IMR-90 (cell line): ENCODE data around the gene ADGB. TPM values are rescaled to one million over a fixed set of nuclear protein-coding genes. Genes with fewer than 3 reads are reported as not detected.

Experiments
- ATAC-seq: fragments of 200-7000 bp; cut with Tn5 transposase; 2 replicates; pipeline ENCODE4 v1.9.1; 2020; ENCODE audit warnings: low read depth, mild to moderate bottlenecking, moderate library complexity
- BruUV-seq: library from RNA; stranded (reverse); fragments of 400-500 nt; replicated peaks from 2 replicates; lab custom pipeline; 2021; lab: Mats Ljungman, UMichigan
- CTCF ChIA-PET: fragments of 300-600 bp; formaldehyde crosslinking; extraction: SDS; loops from one replicate; lab custom pipeline; 2021; ENCODE audit warnings: antibody characterized with exemption; lab: Yijun Ruan, JAX
- POLR2A ChIA-PET: fragments of 300-600 bp; sonication (Branson Sonifier 250); formaldehyde crosslinking; loops from one replicate; lab custom pipeline; 2022; ENCODE audit warnings: antibody characterized with exemption; ENCODE audit not compliant: unreplicated experiment; lab: Charles Lee
- DNase-seq: peaks from one replicate; pipeline ENCODE4 v3.0.0; 2013
- H2AFZ ChIP-seq: replicated peaks from 2 replicates; pipeline ENCODE3; 2013; ENCODE audit warnings: low read length, mild to moderate bottlenecking; ENCODE audit not compliant: poor library complexity
- H2AK5ac ChIP-seq: 2 replicates; pipeline ENCODE4 v1.6.1; 2013; ENCODE audit warnings: low read depth, low read length, inconsistent platforms
- H2AK9ac ChIP-seq: replicated peaks from 2 replicates; pipeline ENCODE3; 2013; ENCODE audit warnings: mild to moderate bottlenecking, low read depth, low read length, moderate library complexity; ENCODE audit not compliant: poor library complexity
- H2BK120ac ChIP-seq: 2 replicates; pipeline ENCODE4 v1.6.1; 2013; ENCODE audit warnings: low read depth, low read length, inconsistent platforms
- H2BK15ac ChIP-seq: 3 replicates; pipeline ENCODE4 v1.6.1; 2013; ENCODE audit warnings: low read depth, low read length, inconsistent platforms
- H2BK20ac ChIP-seq: 2 replicates; pipeline ENCODE4 v1.6.1; 2013; ENCODE audit warnings: low read depth, mild to moderate bottlenecking, inconsistent platforms, low read length, moderate library complexity
- H2BK5ac ChIP-seq: 2 replicates; pipeline ENCODE4 v1.6.1; 2013; ENCODE audit warnings: mild to moderate bottlenecking, low read depth, low read length, inconsistent platforms; ENCODE audit not compliant: poor library complexity, severe bottlenecking
- H3K14ac ChIP-seq: replicated peaks from 2 replicates; pipeline ENCODE4 v1.6.1; 2013; ENCODE audit warnings: low read depth, low read length, inconsistent platforms
- H3K18ac ChIP-seq: 2 replicates; pipeline ENCODE4 v1.6.1; 2013; ENCODE audit warnings: low read depth, low read length, control low read depth
- H3K23ac ChIP-seq: 2 replicates; pipeline ENCODE4 v1.6.1; 2013; ENCODE audit warnings: low read depth, low read length, inconsistent platforms
- H3K27ac ChIP-seq: 2 replicates; pipeline ENCODE4 v1.5.1; 2013; ENCODE audit warnings: mild to moderate bottlenecking, control low read depth, low read length; ENCODE audit not compliant: insufficient read depth
- H3K27me3 ChIP-seq: 2 replicates; pipeline ENCODE4 v1.6.1; 2013; ENCODE audit warnings: low read length; ENCODE audit not compliant: control insufficient read depth, insufficient read depth
- H3K36me3 ChIP-seq: 2 replicates; pipeline ENCODE4 v1.6.1; 2013; ENCODE audit warnings: low read length, mixed read lengths; ENCODE audit not compliant: control insufficient read depth, insufficient read depth
- H3K4ac ChIP-seq: 2 replicates; pipeline ENCODE4 v1.6.1; 2013; ENCODE audit warnings: low read depth, low read length, inconsistent platforms
- H3K4me1 ChIP-seq: 2 replicates; pipeline ENCODE4 v1.6.1; 2013; ENCODE audit warnings: low read length, mixed read lengths; ENCODE audit not compliant: control insufficient read depth, insufficient read depth
- H3K4me2 ChIP-seq: 2 replicates; pipeline ENCODE4 v1.6.1; 2013; ENCODE audit warnings: low read depth, mild to moderate bottlenecking, control low read depth, low read length, moderate library complexity
- H3K4me3 ChIP-seq: 2 replicates; pipeline ENCODE4 v1.5.1; 2013; ENCODE audit warnings: low read depth, mild to moderate bottlenecking, control low read depth, low read length, moderate library complexity; ENCODE audit not compliant: insufficient read depth
- H3K56ac ChIP-seq: 2 replicates; pipeline ENCODE4 v1.6.1; 2013; ENCODE audit warnings: low read length, inconsistent platforms; ENCODE audit not compliant: insufficient read depth; ENCODE audit errors: extremely low read depth
- H3K79me1 ChIP-seq, 2 experiments: 2 replicates each; pipeline ENCODE4 v1.6.1; 2013; ENCODE audit warnings: low read length in 2 of 2, inconsistent platforms in 1 of 2, low read depth in 1 of 2
- H3K9ac ChIP-seq: 2 replicates; pipeline ENCODE4 v1.6.1; 2013; ENCODE audit warnings: low read depth, low read length, control low read depth
- H3K9me1 ChIP-seq: 2 replicates; pipeline ENCODE4 v1.6.1; 2013; ENCODE audit warnings: low read length, inconsistent platforms; ENCODE audit not compliant: insufficient read depth
- H3K9me3 ChIP-seq: 2 replicates; pipeline ENCODE4 v1.6.1; 2013; ENCODE audit warnings: low read length; ENCODE audit not compliant: control insufficient read depth, insufficient read depth
- H4K20me1 ChIP-seq: 2 replicates; pipeline ENCODE4 v1.6.1; 2013; ENCODE audit warnings: low read length, inconsistent platforms; ENCODE audit not compliant: insufficient read depth
- H4K5ac ChIP-seq: 2 replicates; pipeline ENCODE4 v1.6.1; 2013; ENCODE audit warnings: mild to moderate bottlenecking, low read depth, low read length, control low read depth
- H4K8ac ChIP-seq, 2 experiments: 2 replicates each; pipeline ENCODE4 v1.6.1; 2013; ENCODE audit warnings: low read depth in 2 of 2, low read length in 2 of 2, control low read depth in 1 of 2, inconsistent platforms in 1 of 2
- H4K91ac ChIP-seq: 2 replicates; pipeline ENCODE4 v1.6.1; 2013; ENCODE audit warnings: low read depth, low read length, inconsistent platforms; ENCODE audit not compliant: insufficient read depth
- BHLHE40 ChIP-seq: fragments of 150-350 bp; IDR thresholded peaks from 2 replicates; pipeline ENCODE4 v1.6.1; 2016; ENCODE audit warnings: mild to moderate bottlenecking, low read depth, low read length
- CEBPB ChIP-seq: IDR thresholded peaks from 2 replicates; pipeline ENCODE4 v1.6.1; 2012; ENCODE audit warnings: low read depth, low read length, improper control_type of control experiment
- CHD1 ChIP-seq: IDR thresholded peaks from 2 replicates; pipeline ENCODE4 v1.6.1; 2012; ENCODE audit warnings: low read depth, low read length, improper control_type of control experiment
- FOS ChIP-seq: fragments of 150-350 bp; IDR thresholded peaks from 2 replicates; pipeline ENCODE4 v1.6.1; 2016; ENCODE audit warnings: low read depth, low read length
- MAZ ChIP-seq: IDR thresholded peaks from 2 replicates; pipeline ENCODE4 v1.6.1; 2012; ENCODE audit warnings: low read depth, mild to moderate bottlenecking, low read length, improper control_type of control experiment, moderate library complexity, borderline replicate concordance
- NFE2L2 ChIP-seq: fragments of 150-350 bp; IDR thresholded peaks from 2 replicates; pipeline ENCODE4 v1.6.1; 2016; ENCODE audit warnings: low read depth, mild to moderate bottlenecking, low read length
- POLR2A ChIP-seq: IDR thresholded peaks from 2 replicates; pipeline ENCODE4 v1.6.1; 2012; ENCODE audit warnings: mild to moderate bottlenecking, low read depth, low read length
- RAD21 ChIP-seq: IDR thresholded peaks from 2 replicates; pipeline ENCODE4 v1.6.1; 2012; ENCODE audit warnings: low read length, improper control_type of control experiment
- RCOR1 ChIP-seq: IDR thresholded peaks from 2 replicates; pipeline ENCODE4 v1.6.1; 2012; ENCODE audit warnings: mild to moderate bottlenecking, low read length, improper control_type of control experiment; ENCODE audit not compliant: insufficient replicate concordance
- RFX5 ChIP-seq: IDR thresholded peaks from 2 replicates; pipeline ENCODE4 v1.8.0; 2012; ENCODE audit warnings: low read depth, mild to moderate bottlenecking, low read length, moderate library complexity
- SMC3 ChIP-seq: fragments of 150-350 bp; IDR thresholded peaks from 2 replicates; pipeline ENCODE4 v1.6.1; 2016; ENCODE audit warnings: low read depth, mild to moderate bottlenecking, antibody characterized with exemption, low read length, moderate library complexity
- WGBS, 2 experiments: methylation state at CpG; one replicate each; pipeline versions ENCODE4 v1.1.5 to v1.1.7; 2013; ENCODE audit warnings: missing lambda C conversion rate in 2 of 2; ENCODE audit not compliant: insufficient read length in 1 of 2; ENCODE audit errors: extremely low coverage in 2 of 2; 5-methylcytosine and 5-hydroxymethylcytosine counted together
- dilution Hi-C: fragments of 300-500 bp; cut with HindIII; formaldehyde crosslinking; loops from one replicate; pipeline ENCODE4 v1.14.3; 2018; ENCODE audit warnings: low sequenced_read_pairs; ENCODE audit not compliant: unreplicated experiment
- in situ Hi-C: fragments of 300-500 bp; cut with MboI; formaldehyde crosslinking; loops from 3 replicates; pipeline ENCODE4 v1.14.3; 2019; ENCODE audit warnings: low sequenced_read_pairs, inconsistent platforms, mixed read lengths
- intact Hi-C: fragments of 100-400 bp; cut with micrococcal nuclease; formaldehyde crosslinking; loops from 2 replicates; pipeline ENCODE4 v1.10.0; 2022
- polyA plus RNA-seq, 3 experiments: library from polyadenylated mRNA; depleted of rRNA; stranded (reverse); fragments of >200 nt; gene quantifications; 2 replicates each; pipeline ENCODE4 v1.2.3, GENCODE V29; 2012; ENCODE audit warnings: low replicate concordance in 1 of 3
- total RNA-seq: library from RNA; depleted of rRNA; stranded (reverse); fragments of >200 nt; gene quantifications from 2 replicates; pipeline ENCODE4 v1.2.3, GENCODE V29; 2012
- TF ChIP-seq, protein P1 (sequence below): fragments of 150-350 bp; IDR thresholded peaks from 2 replicates; pipeline ENCODE4 v1.6.1; 2016; ENCODE audit warnings: low read depth, mild to moderate bottlenecking, low read length, moderate library complexity, borderline replicate concordance
- TF ChIP-seq, protein P2 (sequence below): fragments of 150-350 bp; IDR thresholded peaks from 2 replicates; pipeline ENCODE4 v1.6.1; 2017; ENCODE audit warnings: mild to moderate bottlenecking, antibody characterized with exemption, low read length, low read depth
- TF ChIP-seq, protein P3 (sequence below): conservative IDR thresholded peaks from 2 replicates; pipeline ENCODE4 v1.5.1; 2012; ENCODE audit warnings: mild to moderate bottlenecking, low read depth, low read length, improper control_type of control experiment

Gene ADGB
- total and polyA plus RNA-seq, 2 of the 4 experiments (the other 2 are of a cell fraction), result not detected

GRCh38 chr6:146613947-146614346 lies 15.2 kb downstream of the ADGB start:
- H3K79me1 ChIP-seq, result no peaks in the 10 kb centered on the region
- H3K9me1 ChIP-seq, result no peaks in the 10 kb centered on the region
- TF ChIP-seq FOS, result no peak
- no peak for TF ChIP-seq MAZ
- TF ChIP-seq SMC3, result no peak
- TF ChIP-seq POLR2A, result no peak
- TF ChIP-seq NFE2L2, result no peak
- TF ChIP-seq, protein P1, sequence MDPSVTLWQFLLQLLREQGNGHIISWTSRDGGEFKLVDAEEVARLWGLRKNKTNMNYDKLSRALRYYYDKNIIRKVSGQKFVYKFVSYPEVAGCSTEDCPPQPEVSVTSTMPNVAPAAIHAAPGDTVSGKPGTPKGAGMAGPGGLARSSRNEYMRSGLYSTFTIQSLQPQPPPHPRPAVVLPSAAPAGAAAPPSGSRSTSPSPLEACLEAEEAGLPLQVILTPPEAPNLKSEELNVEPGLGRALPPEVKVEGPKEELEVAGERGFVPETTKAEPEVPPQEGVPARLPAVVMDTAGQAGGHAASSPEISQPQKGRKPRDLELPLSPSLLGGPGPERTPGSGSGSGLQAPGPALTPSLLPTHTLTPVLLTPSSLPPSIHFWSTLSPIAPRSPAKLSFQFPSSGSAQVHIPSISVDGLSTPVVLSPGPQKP, result no peak
- TF ChIP-seq RAD21, result no peak
- TF ChIP-seq, protein P2, sequence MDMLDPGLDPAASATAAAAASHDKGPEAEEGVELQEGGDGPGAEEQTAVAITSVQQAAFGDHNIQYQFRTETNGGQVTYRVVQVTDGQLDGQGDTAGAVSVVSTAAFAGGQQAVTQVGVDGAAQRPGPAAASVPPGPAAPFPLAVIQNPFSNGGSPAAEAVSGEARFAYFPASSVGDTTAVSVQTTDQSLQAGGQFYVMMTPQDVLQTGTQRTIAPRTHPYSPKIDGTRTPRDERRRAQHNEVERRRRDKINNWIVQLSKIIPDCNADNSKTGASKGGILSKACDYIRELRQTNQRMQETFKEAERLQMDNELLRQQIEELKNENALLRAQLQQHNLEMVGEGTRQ, result no peak
- no peak for TF ChIP-seq CEBPB
- no peak for TF ChIP-seq RCOR1
- TF ChIP-seq RFX5, result no peak
- TF ChIP-seq, protein P3, sequence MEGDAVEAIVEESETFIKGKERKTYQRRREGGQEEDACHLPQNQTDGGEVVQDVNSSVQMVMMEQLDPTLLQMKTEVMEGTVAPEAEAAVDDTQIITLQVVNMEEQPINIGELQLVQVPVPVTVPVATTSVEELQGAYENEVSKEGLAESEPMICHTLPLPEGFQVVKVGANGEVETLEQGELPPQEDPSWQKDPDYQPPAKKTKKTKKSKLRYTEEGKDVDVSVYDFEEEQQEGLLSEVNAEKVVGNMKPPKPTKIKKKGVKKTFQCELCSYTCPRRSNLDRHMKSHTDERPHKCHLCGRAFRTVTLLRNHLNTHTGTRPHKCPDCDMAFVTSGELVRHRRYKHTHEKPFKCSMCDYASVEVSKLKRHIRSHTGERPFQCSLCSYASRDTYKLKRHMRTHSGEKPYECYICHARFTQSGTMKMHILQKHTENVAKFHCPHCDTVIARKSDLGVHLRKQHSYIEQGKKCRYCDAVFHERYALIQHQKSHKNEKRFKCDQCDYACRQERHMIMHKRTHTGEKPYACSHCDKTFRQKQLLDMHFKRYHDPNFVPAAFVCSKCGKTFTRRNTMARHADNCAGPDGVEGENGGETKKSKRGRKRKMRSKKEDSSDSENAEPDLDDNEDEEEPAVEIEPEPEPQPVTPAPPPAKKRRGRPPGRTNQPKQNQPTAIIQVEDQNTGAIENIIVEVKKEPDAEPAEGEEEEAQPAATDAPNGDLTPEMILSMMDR, result no peak
- TF ChIP-seq CHD1, result no peak
- no peak for TF ChIP-seq BHLHE40
- no peak overlapping the region for H3K18ac ChIP-seq
- DNase-seq, result no peak
- H3K14ac ChIP-seq, result no peak overlapping the region
- H3K4me3 ChIP-seq, result no peak overlapping the region
- H3K9me3 ChIP-seq, result no peaks in the 10 kb centered on the region
- no TSS peak for BruUV-seq
- CTCF ChIA-PET, result no interaction called here
- no peaks in the 10 kb centered on the region for H4K20me1 ChIP-seq
- no peak overlapping the region for H4K8ac ChIP-seq
- H2AK5ac ChIP-seq, result no peak overlapping the region
- H3K27ac ChIP-seq, result no peak overlapping the region
- no peaks in the 10 kb centered on the region for H3K4me1 ChIP-seq
- no peak overlapping the region for H4K5ac ChIP-seq
- POLR2A ChIA-PET, result no interaction called here
- no peak overlapping the region for H3K23ac ChIP-seq
- H2AK9ac ChIP-seq, result no peak overlapping the region
- no peaks in the 10 kb centered on the region for H3K27me3 ChIP-seq
- no peak overlapping the region for H3K4me2 ChIP-seq
- no peak overlapping the region for H2BK20ac ChIP-seq
- no peak overlapping the region for H3K56ac ChIP-seq
- H2BK15ac ChIP-seq, result no peak overlapping the region
- WGBS, 2 experiments, result no CpG with 5 or more reads among the region's 3 CpGs
- no peak overlapping the region for H2AFZ ChIP-seq
- H2BK120ac ChIP-seq, result no peak overlapping the region
- dilution Hi-C loops, result no loop called here
- H3K4ac ChIP-seq, result no peak overlapping the region
- H2BK5ac ChIP-seq, result no peak overlapping the region
- in situ Hi-C loops, result no loop called here
- H3K36me3 ChIP-seq, result no peaks in the 10 kb centered on the region
- H3K9ac ChIP-seq, result no peak overlapping the region
- no peak overlapping the region for H4K91ac ChIP-seq
- ATAC-seq, result no peak
- intact Hi-C loops, result no loop called here
